HG03139 (cell line): Measurements from ENCODE around the gene PTEN.
A peak's percentile ranks its signal among the peaks of the same experiment; 100 is the strongest.
"Not testable (repeated sequence)": the region's sequence is repeated elsewhere in the genome, so short reads cannot be mapped to it uniquely, and the experiment has no call there.

Experiments
- ATAC-seq: cut with Tn5 transposase; IDR thresholded peaks from one replicate; pipeline ENCODE4 v1.9.1; 2021; ENCODE audit not compliant: unreplicated experiment

Gene PTEN

DNA sequence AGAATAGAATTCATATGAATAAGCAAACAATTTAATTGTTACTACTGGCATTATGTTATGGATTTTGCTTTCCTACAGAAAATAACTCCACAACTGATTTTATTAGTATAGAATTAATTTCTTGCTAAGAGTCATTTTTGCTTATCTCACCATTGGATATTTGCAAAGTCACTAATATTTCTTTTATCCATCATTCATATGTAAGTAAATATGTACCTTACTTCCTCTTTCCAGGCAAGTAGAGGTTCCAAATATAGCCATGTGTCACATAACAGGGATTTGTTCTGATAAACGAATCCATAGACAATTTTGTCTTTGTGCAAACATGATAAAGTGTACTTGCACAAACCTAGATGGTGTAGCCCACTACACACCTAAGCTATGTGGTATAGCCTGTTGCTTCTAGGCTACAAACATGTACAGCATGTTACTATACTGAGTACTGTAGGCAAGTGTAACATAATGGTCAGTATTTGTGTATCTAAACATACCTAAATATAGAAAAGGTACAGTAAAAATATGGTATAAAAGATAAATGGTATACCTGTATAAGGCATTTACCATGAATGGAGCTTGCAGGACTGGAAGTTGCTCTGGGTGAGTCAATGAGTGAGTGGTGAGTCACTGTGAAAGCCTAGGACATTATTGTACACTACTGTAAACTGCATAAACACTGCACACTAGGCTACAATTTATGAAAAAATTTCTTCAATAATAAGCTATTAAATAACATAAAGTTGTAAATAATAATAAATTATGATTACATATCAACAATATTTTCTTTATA is 18.4 kb upstream of the PTEN start:
- ATAC-seq, result no peak

DNA sequence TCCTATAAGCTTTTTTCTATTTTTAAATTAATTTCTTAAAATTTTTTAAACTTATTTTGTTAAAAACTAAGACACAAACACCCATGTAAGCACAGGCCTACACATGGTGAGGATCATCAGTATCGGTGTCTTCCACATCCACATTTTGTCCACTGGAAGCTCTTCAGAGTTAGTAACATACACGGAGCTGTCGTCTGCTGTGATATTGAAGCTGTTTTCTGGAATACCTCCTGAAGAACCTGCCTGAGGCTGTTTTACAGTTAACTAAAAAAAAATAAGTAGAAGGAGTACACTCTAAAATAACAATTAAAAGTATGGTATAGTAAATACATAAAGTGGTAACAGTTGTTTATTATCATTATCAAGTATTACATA is 17.8 kb upstream of the PTEN start:
- no peak for ATAC-seq

DNA sequence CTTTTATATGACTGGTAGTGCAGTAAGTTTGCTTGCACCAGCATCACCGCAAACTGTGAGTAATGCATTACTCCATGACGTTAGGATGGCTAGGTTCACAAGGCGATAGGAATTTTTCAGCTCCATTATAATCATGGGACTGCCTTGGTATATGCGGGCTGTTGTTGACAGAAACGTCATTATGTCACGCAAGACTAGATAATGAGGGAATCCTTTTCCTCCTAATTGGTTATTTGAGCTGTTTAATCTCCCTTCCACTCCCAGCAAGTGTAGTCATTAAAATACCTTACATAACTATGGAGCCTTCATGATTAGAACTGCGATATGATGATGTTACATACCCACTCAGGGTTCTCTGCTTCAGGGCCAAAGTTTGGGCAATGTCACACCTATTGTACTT is 17.4 kb upstream of the PTEN start:
- ATAC-seq, result no peak

DNA sequence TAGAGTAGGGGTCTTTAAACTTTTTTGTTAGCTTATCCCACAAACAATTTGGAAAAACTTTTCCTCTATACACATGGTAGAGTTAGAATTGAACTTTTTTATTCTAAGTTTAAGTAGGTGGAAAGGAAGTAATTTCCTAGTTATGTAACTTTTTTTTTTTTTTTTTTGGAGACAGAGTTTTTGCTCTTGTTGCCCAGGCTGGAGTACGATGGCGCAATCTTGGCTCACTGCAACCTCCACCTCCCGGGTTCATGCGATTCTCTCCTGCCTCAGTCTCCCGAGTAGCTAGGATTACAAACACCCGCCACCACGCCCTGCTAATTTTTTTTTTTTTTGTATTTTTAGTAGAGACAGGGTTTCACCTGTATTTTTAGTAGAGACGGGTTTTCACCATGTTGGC is 16.7 kb upstream of the PTEN start:
- not testable (repeated sequence) for ATAC-seq

DNA sequence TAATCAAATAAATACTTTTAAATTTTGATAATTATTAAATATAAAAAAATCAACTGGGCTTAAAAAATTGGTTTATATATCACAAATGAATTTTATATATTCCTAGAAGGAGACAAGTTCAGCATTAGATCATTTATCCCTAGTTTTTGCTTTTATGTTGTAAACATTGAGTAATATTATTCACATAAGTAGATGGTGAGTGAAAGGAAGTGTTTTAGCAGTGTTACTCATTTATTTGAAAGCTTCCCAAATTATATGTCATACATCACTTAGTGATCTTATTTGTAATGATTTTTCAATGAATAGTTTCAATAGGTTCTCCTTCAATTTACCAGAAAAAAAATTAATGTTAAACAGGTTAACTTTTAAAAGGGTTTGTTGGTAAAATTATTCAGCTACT is 15.9 kb upstream of the PTEN start:
- no peak for ATAC-seq

DNA sequence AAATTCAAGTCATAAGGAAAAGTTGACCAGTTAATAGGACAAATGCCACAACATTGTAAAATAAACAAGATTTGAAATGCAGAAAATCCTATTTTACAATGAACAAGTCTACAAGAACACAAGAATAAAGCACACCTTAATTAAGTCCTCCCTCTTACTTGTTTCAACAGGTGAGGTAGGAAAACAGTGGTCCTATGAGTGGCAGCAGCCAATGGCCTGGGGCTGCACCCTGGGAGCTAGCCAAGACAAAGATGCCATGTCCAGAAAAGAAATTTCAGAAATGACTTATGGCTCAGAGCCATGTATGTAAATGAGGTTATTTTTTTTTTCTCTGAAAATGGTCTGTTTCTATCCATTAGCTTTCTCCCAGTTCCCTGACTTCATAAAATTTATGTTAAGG is 14.4 kb upstream of the PTEN start:
- no peak for ATAC-seq

DNA sequence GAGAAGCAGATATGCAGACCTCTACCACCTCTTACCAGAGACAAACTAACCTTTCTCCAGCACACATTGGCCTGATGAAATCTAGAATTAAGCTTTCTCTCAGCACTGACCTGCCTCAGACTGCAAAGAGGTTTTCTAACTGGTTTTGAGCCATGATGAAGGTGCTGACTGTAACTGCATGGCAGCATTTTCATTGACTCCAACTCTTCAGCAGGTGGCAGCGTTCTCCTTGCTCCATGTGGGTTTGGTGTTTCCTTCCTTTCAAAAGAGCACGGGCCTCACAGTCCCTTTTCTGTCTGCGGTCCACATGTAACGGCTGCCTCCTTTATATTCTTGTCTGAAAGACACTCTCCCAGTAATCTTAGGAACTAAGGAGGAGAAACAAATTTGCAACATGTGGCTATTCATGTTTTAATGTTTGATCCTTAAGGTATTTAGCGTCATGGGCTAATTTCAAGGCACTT is 12.7 kb upstream of the PTEN start:
- no peak for ATAC-seq

DNA sequence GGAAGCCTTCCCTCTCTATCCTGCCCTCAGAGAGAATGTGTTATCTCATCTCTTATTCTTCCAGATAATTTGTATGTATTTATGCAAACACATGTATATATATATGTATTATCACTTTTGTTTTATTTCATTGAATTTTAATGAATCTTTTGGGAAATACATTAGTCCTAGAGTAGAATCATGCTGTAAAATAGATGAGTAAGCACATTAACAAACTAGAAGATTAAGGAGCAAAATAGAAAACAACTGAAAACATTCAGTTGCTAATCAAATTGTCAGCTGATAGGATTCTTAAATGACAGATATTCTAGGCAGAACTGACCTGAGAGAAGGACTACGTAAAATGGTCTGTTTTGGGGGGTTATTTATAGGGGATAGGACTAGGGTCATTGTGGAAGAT is 11.3 kb upstream of the PTEN start:
- ATAC-seq, result no peak

DNA sequence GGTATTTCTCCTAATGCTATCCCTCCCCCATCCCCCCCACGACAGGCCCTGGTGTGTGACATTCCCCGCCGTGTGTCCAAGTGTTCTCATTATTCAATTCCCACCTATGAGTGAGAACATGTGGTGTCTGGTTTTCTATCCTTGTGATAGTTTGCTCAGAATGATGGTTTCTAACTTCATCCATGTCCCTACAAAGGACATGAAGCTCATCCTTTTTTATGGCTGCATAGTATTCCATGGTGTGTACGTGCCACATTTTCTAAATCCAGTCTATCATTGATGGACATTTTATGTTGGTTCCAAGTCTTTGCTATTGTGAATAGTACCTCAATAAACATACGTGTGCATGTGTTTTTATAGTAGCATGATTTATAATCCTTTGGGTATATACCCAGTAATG is 8.2 kb upstream of the PTEN start:
- not testable (repeated sequence) for ATAC-seq

DNA sequence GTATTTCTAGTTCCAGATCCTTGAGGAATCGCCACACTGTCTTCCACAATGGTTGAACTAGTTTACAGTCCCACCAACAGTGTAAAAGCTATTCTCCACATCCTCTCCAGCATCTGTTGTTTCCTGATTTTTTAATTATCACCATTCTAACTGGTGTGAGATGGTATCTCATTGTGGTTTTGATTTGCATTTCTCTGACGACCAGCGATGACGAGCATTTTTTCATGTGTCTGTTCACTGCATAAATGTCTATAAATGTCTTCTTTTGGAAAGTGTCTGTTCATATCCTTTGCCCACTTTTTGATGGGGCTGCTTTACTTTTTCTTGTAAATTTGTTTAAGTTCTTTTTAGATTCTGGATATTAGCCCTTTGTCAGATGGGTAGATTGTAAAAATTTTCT is 7.8 kb upstream of the PTEN start:
- ATAC-seq, result not testable (repeated sequence)

DNA sequence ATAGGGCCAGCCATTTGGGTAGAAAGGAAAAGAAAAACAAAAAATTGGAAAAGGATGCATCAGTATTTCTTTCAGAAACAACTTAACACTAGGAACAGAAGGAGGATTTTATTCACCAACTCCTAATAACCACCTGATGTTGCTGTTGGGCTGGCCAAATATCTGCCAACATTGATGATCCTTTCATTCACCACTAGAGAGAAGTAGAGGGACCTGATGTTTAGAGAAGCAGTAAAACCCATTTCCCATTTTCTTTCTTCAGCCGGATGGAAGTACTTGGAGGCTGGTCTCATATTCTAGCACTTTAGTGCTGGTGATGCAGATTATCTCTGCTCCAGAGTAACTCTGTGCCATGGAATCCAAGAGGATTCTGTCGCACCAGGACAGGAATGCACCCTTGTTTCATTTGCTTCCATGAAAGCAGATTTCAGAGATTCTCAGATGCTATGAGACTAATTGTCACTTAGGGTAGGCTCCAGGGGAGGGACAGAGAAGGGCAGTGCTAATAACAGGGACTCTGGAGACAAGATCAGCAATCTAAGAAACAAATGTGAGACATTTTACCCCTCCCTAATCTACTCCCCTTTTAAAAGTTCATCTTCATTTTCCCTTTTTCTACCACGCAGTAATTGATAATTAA is 3.1 kb upstream of the PTEN start:
- ATAC-seq, result no peak

DNA sequence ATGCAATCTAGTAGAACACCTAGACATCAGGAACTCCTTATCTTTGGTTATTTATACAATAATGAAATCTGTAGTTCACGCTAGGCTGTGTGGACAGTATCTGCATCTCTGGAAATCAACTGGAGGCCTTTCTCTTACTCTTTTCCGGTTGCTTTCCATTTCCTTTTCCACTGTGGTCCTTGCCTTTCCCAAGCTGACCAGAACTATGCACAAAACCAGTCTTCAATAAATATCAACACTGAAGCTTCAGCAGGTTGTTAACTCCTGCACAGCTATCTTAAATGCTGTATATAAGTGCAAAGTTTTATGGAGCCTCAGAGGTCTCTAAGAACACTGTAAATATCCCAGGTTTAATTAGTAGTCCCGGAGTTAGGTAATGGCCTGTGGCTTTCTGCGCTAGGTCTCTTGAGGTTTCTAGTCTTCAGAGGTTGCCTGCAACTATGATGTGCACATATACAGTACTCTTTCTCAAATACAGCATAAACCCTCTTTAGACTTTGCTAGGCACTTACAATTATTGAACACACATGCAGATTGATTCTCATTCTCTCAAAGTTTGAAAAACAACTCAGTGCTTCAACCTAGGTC is 2.5 kb upstream of the PTEN start:
- ATAC-seq, result no peak

DNA sequence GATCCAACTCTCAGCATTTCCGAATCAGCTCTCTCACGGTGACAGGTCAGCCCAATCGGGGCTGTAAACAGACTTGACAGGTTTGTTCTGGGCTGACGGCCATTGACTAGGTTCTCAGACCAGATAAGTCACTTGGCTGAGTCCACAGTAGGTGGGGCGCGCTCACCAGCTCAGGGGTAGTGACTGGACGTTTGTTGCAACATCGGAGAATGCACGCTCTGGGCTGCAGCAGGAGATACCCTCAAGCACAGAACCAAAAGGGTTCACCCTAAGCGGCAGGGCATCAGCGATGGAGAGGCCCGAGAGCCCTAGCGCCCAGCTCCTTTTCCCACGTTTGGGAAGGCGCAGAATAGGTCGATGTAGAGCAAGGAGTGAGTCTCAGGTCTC is 1.9 kb upstream of the PTEN start:
- peak; percentile 11 for ATAC-seq

DNA sequence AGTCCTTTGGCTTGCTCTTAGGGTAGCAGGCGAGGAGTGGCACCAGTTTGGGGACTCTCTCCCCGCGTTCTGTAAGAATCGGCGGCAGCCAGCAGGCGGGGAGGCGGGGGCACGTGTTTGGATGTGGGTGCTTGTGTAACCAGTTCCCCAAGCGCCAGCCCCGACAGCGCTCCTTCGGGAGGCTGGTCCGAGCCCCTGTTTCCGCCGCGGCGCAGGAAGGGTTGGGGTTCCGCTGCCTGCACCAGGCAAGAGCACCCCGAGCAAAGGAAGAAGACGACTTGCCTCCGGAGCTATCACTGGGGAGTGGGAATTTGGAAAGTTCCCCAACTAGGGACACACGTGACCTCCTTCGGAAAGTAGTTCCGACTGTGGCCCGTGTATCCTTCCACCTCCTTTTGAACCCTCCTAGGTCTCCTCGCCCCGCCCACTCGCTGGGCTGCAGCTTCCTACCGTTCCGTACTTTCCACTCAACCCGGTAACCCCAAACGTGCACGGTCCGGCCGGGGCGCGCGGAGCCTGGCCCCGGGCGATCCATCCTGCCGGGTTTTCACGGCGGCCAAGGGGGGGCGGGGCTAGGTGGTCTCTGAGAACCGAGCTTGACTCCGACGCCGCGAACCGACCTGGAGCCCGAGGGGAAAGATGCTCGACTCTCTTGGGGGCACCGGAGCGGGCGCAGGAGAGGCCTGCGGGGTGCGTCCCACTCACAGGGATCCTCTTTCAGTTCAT is 1.3 kb upstream of the PTEN start:
- peak; percentile 46 for ATAC-seq

DNA sequence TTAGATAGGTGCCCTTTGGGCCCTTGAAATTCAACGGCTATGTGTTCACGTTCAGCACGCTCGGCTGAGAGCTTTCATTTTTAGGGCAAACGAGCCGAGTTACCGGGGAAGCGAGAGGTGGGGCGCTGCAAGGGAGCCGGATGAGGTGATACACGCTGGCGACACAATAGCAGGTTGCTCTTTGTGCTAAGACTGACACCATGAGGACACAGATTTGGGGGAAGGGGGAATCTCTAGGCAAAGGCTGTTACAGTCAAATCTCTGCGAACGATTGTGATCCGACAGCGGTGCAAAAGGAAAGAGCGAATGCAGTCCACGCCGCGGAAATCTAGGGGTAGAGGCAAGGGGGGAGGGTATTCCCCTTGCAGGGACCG is 759 bp upstream of the PTEN start:
- ATAC-seq, result peak; percentile 7

DNA sequence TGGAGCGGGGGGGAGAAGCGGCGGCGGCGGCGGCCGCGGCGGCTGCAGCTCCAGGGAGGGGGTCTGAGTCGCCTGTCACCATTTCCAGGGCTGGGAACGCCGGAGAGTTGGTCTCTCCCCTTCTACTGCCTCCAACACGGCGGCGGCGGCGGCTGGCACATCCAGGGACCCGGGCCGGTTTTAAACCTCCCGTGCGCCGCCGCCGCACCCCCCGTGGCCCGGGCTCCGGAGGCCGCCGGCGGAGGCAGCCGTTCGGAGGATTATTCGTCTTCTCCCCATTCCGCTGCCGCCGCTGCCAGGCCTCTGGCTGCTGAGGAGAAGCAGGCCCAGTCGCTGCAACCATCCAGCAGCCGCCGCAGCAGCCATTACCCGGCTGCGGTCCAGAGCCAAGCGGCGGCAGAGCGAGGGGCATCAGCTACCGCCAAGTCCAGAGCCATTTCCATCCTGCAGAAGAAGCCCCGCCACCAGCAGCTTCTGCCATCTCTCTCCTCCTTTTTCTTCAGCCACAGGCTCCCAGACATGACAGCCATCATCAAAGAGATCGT is 598 bp downstream of the PTEN start:
- not testable (repeated sequence) for ATAC-seq

DNA sequence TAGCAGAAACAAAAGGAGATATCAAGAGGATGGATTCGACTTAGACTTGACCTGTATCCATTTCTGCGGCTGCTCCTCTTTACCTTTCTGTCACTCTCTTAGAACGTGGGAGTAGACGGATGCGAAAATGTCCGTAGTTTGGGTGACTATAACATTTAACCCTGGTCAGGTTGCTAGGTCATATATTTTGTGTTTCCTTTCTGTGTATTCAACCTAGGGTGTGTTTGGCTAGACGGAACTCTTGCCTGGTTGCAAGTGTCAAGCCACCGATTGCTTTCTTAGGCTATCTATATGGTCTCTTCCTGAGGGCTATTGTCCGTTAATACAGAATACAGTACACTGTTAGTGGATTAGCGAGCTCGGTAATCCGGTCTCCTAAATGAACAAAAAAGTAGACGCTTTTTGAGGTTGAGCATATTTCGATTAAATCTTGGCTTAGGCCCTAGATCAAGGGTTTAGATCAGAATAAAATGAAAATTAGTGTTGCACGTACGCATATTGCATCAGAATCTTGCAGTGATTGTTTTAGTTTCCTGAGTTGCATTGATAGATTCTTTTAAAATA is 1.2 kb downstream of the PTEN start:
- ATAC-seq, result no peak

DNA sequence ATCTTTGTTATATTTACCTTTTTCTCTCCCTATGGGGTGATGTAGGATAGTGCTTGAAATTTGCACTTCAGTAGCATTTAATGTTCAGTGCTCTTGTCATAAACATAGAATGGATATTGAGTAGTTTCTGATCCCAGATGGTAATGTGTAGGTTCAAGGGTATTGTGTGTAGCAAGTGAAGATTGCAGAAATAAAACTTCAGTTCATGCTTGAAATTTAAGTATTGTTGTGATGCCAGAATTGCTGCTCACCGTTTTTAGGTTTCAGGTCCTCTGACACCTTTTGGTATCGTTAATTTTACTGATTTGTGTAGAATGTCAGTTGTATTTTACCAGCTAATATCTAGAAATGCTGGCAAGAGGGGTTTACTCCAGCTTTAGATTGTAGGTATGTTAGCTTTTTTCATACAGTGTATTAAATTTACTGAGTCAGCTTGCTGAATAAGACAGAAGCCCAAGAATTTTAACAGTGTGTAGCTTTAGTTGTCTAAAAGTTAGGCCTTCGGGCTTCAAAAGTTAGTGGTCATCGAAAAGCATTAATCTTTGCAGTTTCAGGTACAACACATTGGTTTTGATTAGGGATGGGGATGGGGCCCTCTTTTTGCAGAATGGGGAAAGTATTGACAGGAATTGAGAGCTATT is 1.9 kb downstream of the PTEN start:
- no peak for ATAC-seq

DNA sequence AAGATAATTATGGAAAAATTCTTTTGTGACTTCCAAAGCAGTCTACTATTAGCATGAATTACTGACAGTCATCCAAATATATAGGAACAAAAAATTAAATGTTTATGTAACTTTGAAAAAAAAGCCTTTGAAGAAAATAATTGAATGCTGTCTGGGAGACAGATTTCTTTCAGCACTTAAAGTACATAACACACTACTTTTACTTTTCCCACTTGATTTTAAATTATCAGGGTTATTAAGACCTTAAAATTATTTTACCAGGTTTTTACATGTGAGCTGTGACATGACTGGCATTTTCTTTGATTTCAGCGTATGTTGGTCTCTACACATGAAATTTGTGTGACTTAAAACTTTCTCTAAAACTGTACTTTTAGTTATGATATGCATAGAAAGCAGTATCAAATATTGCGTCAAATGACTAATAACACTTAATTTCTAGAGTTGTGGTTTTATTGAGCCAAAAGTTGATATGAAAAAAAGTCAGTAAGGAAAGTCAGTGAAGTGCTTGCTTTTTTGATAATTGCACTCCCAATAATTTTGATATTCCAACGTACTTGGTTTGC is 3.1 kb downstream of the PTEN start:
- no peak for ATAC-seq

DNA sequence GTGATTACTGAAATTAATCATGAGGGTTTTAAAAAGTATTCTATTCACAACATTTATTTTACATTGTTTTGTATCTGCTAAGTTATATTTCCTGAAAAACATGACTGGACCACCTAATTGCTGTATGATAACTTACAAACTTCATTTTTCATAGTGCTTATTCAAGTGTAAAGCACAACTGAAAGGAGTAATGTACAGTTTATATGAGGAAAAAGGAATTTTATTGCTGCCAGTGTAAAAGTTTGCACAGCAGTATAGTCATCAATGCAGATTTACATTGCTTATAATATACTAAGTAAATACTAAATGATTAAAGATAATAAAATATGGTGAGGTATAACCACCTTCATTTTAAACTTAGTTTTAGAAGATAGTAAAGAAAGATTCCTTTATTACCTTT is 4.0 kb downstream of the PTEN start:
- no peak for ATAC-seq
